HCT116 (cell line): ENCODE data around the gene PPP1R12B. TPM values are rescaled to one million over a fixed set of nuclear protein-coding genes. Genes with fewer than 3 reads are reported as not detected.

Source experiments
- ATAC-seq: fragments of 200-7000 bp; cut with Tn5 transposase; 2 replicates; pipeline ENCODE4 v1.9.1; 2020; ENCODE audit warnings: mild to moderate bottlenecking, moderate library complexity
- BruUV-seq: library from RNA; stranded (reverse); fragments of 400-500 nt; replicated peaks from 2 replicates; lab custom pipeline; 2021; lab: Mats Ljungman, UMichigan
- CTCF ChIA-PET: fragments of 300-600 bp; sonication (Branson Sonifier 250); formaldehyde crosslinking; loops from one replicate; lab custom pipeline; 2021; ENCODE audit warnings: antibody characterized with exemption; lab: Charles Lee
- POLR2A ChIA-PET: fragments of 300-600, 350-600 bp; sonication (Branson Sonifier 250); formaldehyde crosslinking; loops from one replicate; lab custom pipeline; 2021; ENCODE audit warnings: antibody characterized with exemption; lab: Charles Lee
- RAD21 ChIA-PET, 2 experiments: fragments of 300-600 bp; sonication (Branson Sonifier 250); formaldehyde crosslinking; loops; one replicate each; lab custom pipeline; 2023; ENCODE audit warnings: low total read pairs in 2 of 2; ENCODE audit not compliant: uncharacterized antibody in 2 of 2, unreplicated experiment in 2 of 2, low non-redundant PET in 1 of 2; lab: Charles Lee
- DNase-seq: peaks from one replicate; pipeline ENCODE4 v3.0.0-alpha.2; 2010; ENCODE audit warnings: low read depth, low spot score
- H2AFZ ChIP-seq: fragments of 200-600 bp; shearing (Covaris generic), sonication (generic); 2 replicates; pipeline ENCODE4 v1.6.1; 2017; ENCODE audit warnings: low read depth, mixed run types, mixed read lengths, antibody characterized with exemption, low read length; ENCODE audit not compliant: poor library complexity, severe bottlenecking
- H3K27ac ChIP-seq: 2 replicates; pipeline ENCODE4 v1.5.1; 2012; ENCODE audit warnings: low read depth, low read length
- H3K27me3 ChIP-seq: fragments of 200-600 bp; sonication (generic); 2 replicates; pipeline ENCODE4 v1.6.1; 2016; ENCODE audit warnings: mixed run types, low read length, mixed read lengths; ENCODE audit not compliant: insufficient read depth
- H3K36me3 ChIP-seq, 2 experiments: fragments of 200-500 bp in 1 of 2; fragments of 200-600 bp in 1 of 2; sonication (Bioruptor generic) in 1 of 2; sonication (generic) in 1 of 2; 2 replicates each; pipeline versions ENCODE4 v1.5.1 to v1.6.1; 2014 to 2016; ENCODE audit warnings: low read length in 2 of 2, inconsistent platforms in 1 of 2, mixed read lengths in 1 of 2, mixed run types in 1 of 2; ENCODE audit not compliant: insufficient read depth in 2 of 2, control insufficient read depth in 1 of 2
- H3K4me1 ChIP-seq, 2 experiments: fragments of 200-600 bp in 1 of 2; sonication (generic) in 1 of 2; 2 replicates each; pipeline versions ENCODE4 v1.5.1 to v1.6.1; 2012 to 2017; ENCODE audit warnings: low read length in 2 of 2, inconsistent platforms in 1 of 2, mild to moderate bottlenecking in 1 of 2, mixed read lengths in 1 of 2, mixed run types in 1 of 2, moderate library complexity in 1 of 2; ENCODE audit not compliant: insufficient read depth in 2 of 2, control insufficient read depth in 1 of 2
- H3K4me2 ChIP-seq: fragments of 200-600 bp; sonication (generic); 2 replicates; pipeline ENCODE4 v1.6.1; 2017; ENCODE audit warnings: mixed run types, low read length, mixed read lengths
- H3K4me3 ChIP-seq, 2 experiments: fragments of 200-600 bp in 1 of 2; sonication (generic) in 1 of 2; replicated peaks in 1 of 2; 2 replicates each; pipeline ENCODE4 v1.5.1; 2011 to 2016; ENCODE audit warnings: low read length in 2 of 2, control low read depth in 1 of 2, low read depth in 1 of 2, mild to moderate bottlenecking in 1 of 2, mixed read lengths in 1 of 2, mixed run types in 1 of 2
- H3K79me2 ChIP-seq: fragments of 200-600 bp; sonication (generic); 2 replicates; pipeline ENCODE4 v1.6.1; 2017; ENCODE audit warnings: mild to moderate bottlenecking, mixed run types, low read length, moderate library complexity, mixed read lengths; ENCODE audit not compliant: insufficient read depth
- H3K9ac ChIP-seq: fragments of 200-600 bp; sonication (generic); 2 replicates; pipeline ENCODE4 v1.6.1; 2016; ENCODE audit warnings: low read length, mixed read lengths
- H3K9me2 ChIP-seq: fragments of 200-600 bp; sonication (generic), shearing (Covaris generic); 2 replicates; pipeline ENCODE4 v1.6.1; 2017; ENCODE audit warnings: mixed run types, mild to moderate bottlenecking, moderate library complexity; ENCODE audit not compliant: insufficient read depth
- H3K9me3 ChIP-seq, 2 experiments: fragments of 200-500 bp in 1 of 2; fragments of 200-600 bp in 1 of 2; sonication (Bioruptor generic) in 1 of 2; sonication (generic) in 1 of 2; 2 replicates each; pipeline ENCODE4 v1.6.1; 2014 to 2017; ENCODE audit warnings: low read length in 2 of 2, mixed read lengths in 2 of 2, inconsistent platforms in 1 of 2, low read depth in 1 of 2, mild to moderate bottlenecking in 1 of 2, mixed run types in 1 of 2, moderate library complexity in 1 of 2; ENCODE audit not compliant: control insufficient read depth in 1 of 2, insufficient read depth in 1 of 2
- H4K20me1 ChIP-seq: fragments of 200-600 bp; sonication (generic), shearing (Covaris generic); 2 replicates; pipeline ENCODE4 v1.6.1; 2017; ENCODE audit warnings: mixed run types, mild to moderate bottlenecking, moderate library complexity; ENCODE audit not compliant: insufficient read depth
- ELF1 ChIP-seq: IDR thresholded peaks from 2 replicates; pipeline ENCODE4 v1.6.1; 2012; ENCODE audit warnings: low read depth, borderline replicate concordance
- EZH2phosphoT487 ChIP-seq: fragments of 200-600 bp; IDR thresholded peaks from 2 replicates; pipeline ENCODE4 v1.6.1; 2018; ENCODE audit warnings: antibody characterized with exemption, borderline replicate concordance
- POLR2AphosphoS5 ChIP-seq: IDR thresholded peaks from 2 replicates; pipeline ENCODE4 v1.6.1; 2011; ENCODE audit warnings: mild to moderate bottlenecking, low read depth, low read length, moderate library complexity
- ZBTB33 ChIP-seq: IDR thresholded peaks from 2 replicates; pipeline ENCODE4 v1.6.1; 2011; ENCODE audit warnings: mild to moderate bottlenecking, low read length, moderate library complexity; ENCODE audit not compliant: insufficient replicate concordance; ENCODE audit errors: extremely low read depth
- ZNF274 ChIP-seq: fragments of 200-500 bp; sonication (Bioruptor generic); IDR thresholded peaks from 2 replicates; pipeline ENCODE4 v1.6.1; 2014; ENCODE audit warnings: mild to moderate bottlenecking, low read depth, low read length, inconsistent platforms
- intact Hi-C: fragments of 100-400 bp; cut with micrococcal nuclease; formaldehyde crosslinking; loops from 2 replicates; pipeline ENCODE4 v1.10.0; 2022
- total RNA-seq: library from RNA; stranded (reverse); gene quantifications from one replicate; pipeline ENCODE4 v1.2.1, GENCODE V29; 2021; ENCODE audit not compliant: unreplicated experiment
- TF ChIP-seq, protein P1 (sequence below): IDR thresholded peaks from 2 replicates; pipeline ENCODE4 v1.6.1; 2012; ENCODE audit warnings: low read depth
- TF ChIP-seq, protein P2 (sequence below), 3 experiments: fragments of 200-600 bp in 1 of 3; sonication (generic) in 1 of 3; IDR thresholded peaks in 2 of 3; conservative IDR thresholded peaks in 1 of 3; 2 replicates each; pipeline ENCODE4 v1.5.1; 2012 to 2017; ENCODE audit warnings: low read depth in 2 of 3, low read length in 2 of 3, antibody characterized with exemption in 1 of 3, borderline replicate concordance in 1 of 3, control low read depth in 1 of 3, mild to moderate bottlenecking in 1 of 3, mixed read lengths in 1 of 3, mixed run types in 1 of 3, moderate library complexity in 1 of 3; ENCODE audit not compliant: insufficient read depth in 1 of 3
- TF ChIP-seq, protein P3 (sequence below): IDR thresholded peaks from 2 replicates; pipeline ENCODE4 v1.6.1; 2012

The PPP1R12B gene
- total RNA-seq, 1 experiment from 2014 or later, result 14.3 TPM

DNA sequence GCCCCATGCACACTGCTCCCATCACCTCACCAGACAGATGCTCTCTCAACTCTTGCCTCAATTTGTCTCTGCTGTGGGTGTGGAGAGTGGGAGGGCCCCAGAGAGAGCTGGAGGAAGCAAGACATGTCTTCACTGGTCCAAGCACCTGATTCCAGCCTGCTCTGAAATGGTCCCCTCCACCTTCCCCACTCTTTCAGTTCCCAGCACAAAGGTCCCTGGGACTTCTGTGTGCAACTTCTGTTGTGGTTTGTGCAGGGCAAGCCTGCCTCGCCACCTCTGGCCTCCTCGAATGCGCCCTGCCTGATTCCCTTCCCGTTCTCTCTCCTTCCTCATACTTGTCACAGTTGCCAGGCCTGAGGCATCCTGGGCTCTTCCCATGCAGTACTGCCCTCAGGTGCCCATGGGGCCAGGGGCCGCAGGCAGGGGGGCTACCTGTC lies 242.5 kb downstream of the PPP1R12B start:
- BruUV-seq, result no TSS peak
- Histone ChIP-seq H3K27me3 (no peaks in the 10 kb centered on the region), H3K4me2 (no peak overlapping the region), H3K9ac (no peak overlapping the region), H3K27ac (no peak overlapping the region), H3K9me3 (no peaks in the 10 kb centered on the region), H3K4me3 (no peak overlapping the region), H3K9me2 (no peaks in the 10 kb centered on the region), H3K36me3 (no peaks in the 10 kb centered on the region), H3K4me1 (peaks cover 25 to 78% of the 10 kb centered on the region in 2 experiments), H4K20me1 (no peaks in the 10 kb centered on the region), H2AFZ (no peak overlapping the region), H3K79me2 (no peaks in the 10 kb centered on the region)
- no peak for DNase-seq
- no peak for ATAC-seq
- ChIA-PET CTCF (no interaction called here), RAD21 (no interaction called here), POLR2A (no interaction called here)
- TF ChIP-seq ZBTB33 (no peak), EZH2phosphoT487 (no peak), POLR2AphosphoS5 (no peak), ZNF274 (no peak), ELF1 (no peak)
- TF ChIP-seq, protein P1, sequence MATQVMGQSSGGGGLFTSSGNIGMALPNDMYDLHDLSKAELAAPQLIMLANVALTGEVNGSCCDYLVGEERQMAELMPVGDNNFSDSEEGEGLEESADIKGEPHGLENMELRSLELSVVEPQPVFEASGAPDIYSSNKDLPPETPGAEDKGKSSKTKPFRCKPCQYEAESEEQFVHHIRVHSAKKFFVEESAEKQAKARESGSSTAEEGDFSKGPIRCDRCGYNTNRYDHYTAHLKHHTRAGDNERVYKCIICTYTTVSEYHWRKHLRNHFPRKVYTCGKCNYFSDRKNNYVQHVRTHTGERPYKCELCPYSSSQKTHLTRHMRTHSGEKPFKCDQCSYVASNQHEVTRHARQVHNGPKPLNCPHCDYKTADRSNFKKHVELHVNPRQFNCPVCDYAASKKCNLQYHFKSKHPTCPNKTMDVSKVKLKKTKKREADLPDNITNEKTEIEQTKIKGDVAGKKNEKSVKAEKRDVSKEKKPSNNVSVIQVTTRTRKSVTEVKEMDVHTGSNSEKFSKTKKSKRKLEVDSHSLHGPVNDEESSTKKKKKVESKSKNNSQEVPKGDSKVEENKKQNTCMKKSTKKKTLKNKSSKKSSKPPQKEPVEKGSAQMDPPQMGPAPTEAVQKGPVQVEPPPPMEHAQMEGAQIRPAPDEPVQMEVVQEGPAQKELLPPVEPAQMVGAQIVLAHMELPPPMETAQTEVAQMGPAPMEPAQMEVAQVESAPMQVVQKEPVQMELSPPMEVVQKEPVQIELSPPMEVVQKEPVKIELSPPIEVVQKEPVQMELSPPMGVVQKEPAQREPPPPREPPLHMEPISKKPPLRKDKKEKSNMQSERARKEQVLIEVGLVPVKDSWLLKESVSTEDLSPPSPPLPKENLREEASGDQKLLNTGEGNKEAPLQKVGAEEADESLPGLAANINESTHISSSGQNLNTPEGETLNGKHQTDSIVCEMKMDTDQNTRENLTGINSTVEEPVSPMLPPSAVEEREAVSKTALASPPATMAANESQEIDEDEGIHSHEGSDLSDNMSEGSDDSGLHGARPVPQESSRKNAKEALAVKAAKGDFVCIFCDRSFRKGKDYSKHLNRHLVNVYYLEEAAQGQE, result no peak
- TF ChIP-seq, protein P2, sequence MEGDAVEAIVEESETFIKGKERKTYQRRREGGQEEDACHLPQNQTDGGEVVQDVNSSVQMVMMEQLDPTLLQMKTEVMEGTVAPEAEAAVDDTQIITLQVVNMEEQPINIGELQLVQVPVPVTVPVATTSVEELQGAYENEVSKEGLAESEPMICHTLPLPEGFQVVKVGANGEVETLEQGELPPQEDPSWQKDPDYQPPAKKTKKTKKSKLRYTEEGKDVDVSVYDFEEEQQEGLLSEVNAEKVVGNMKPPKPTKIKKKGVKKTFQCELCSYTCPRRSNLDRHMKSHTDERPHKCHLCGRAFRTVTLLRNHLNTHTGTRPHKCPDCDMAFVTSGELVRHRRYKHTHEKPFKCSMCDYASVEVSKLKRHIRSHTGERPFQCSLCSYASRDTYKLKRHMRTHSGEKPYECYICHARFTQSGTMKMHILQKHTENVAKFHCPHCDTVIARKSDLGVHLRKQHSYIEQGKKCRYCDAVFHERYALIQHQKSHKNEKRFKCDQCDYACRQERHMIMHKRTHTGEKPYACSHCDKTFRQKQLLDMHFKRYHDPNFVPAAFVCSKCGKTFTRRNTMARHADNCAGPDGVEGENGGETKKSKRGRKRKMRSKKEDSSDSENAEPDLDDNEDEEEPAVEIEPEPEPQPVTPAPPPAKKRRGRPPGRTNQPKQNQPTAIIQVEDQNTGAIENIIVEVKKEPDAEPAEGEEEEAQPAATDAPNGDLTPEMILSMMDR (IDR thresholded peaks at IDR 0.05 in 2 of 3, conservative IDR thresholded peaks at IDR 0.05 in 1 of 3; ENCODE audit: borderline replicate concordance in 1 of 3, insufficient read depth in 1 of 3, low read depth in 2 of 3, low read length in 2 of 3), result no peak
- TF ChIP-seq, protein P3, sequence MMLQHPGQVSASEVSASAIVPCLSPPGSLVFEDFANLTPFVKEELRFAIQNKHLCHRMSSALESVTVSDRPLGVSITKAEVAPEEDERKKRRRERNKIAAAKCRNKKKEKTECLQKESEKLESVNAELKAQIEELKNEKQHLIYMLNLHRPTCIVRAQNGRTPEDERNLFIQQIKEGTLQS, result no peak
- intact Hi-C loops, result no loop called here
